Right renal pelvis (tissue), 4 donors: ENCODE data around the gene PPM1M. TPM values are rescaled to one million over a fixed set of nuclear protein-coding genes. Genes with fewer than 3 reads are reported as not detected.

Experiments
- DNase-seq, 4 donors: peaks; one replicate each; pipeline ENCODE4 v3.0.0-alpha.2; 2013; ENCODE audit warnings: low read depth in 4 of 4, low spot score in 3 of 4, missing footprints in 1 of 4
- polyA plus RNA-seq, 4 donors: library from polyadenylated mRNA; unstranded; fragments of 120-200 nt; gene quantifications; one replicate each; pipeline ENCODE4 v1.2.1, GENCODE V29; 2013; ENCODE audit not compliant: insufficient read length in 4 of 4

Gene PPM1M
- 10 to 100 TPM; 17.9 to 20.6 (median 20.1) TPM for polyA plus RNA-seq

- no peak for DNase-seq
Measured at GRCh38 chr3:52245322-52246263, at the start of gene PPM1M. PPM1M (plus strand) TSS chr3:52245759; CDS start chr3:52245825, 66 bp downstream.

GRCh38 chr3:52195823-52196331 is 49.7 kb upstream of the PPM1M start:
- no peak for DNase-seq

- DNase-seq: no peak
Measured at GRCh38 chr3:52196977-52197376, 48.6 kb upstream of the PPM1M start.

- DNase-seq: no peak
Measured at GRCh38 chr3:52197499-52197841, 48.1 kb upstream of the PPM1M start.

- DNase-seq: peak; percentile 85 to 95 (median 88)
Measured at GRCh38 chr3:52197842-52198625, 47.5 kb upstream of the PPM1M start, which contains the start of gene ALAS1. ALAS1 (plus strand) TSS chr3:52198160; CDS start chr3:52199242, 1,082 bp downstream.

GRCh38 chr3:52198643-52199608 is 46.6 kb upstream of the PPM1M start:
- no peak for DNase-seq

- no peak for DNase-seq
Measured at GRCh38 chr3:52200981-52201679, 44.4 kb upstream of the PPM1M start.

GRCh38 chr3:52202384-52203077 is 43.0 kb upstream of the PPM1M start:
- no peak for DNase-seq

- no peak for DNase-seq
Measured at GRCh38 chr3:52203701-52204100, 41.9 kb upstream of the PPM1M start.

GRCh38 chr3:52204337-52205073 is 41.1 kb upstream of the PPM1M start:
- no peak for DNase-seq

GRCh38 chr3:52205727-52206372 is 39.7 kb upstream of the PPM1M start:
- no peak for DNase-seq

- DNase-seq: no peak
Measured at GRCh38 chr3:52208556-52208955, 37.0 kb upstream of the PPM1M start.

GRCh38 chr3:52210037-52210436 is 35.5 kb upstream of the PPM1M start:
- no peak for DNase-seq

GRCh38 chr3:52210550-52211046 is 35.0 kb upstream of the PPM1M start:
- no peak for DNase-seq

GRCh38 chr3:52211268-52211891 is 34.2 kb upstream of the PPM1M start:
- DNase-seq: no peak

- no peak for DNase-seq
Measured at GRCh38 chr3:52213005-52213404, 32.6 kb upstream of the PPM1M start.

GRCh38 chr3:52213901-52214300 is 31.7 kb upstream of the PPM1M start:
- DNase-seq: no peak
